HG03064 (cell line): ENCODE measurements around the gene CA9.

ENCODE experiments used
- ATAC-seq: cut with Tn5 transposase; IDR thresholded peaks from one replicate; pipeline ENCODE4 v1.9.1; 2021; ENCODE audit warnings: low read depth; ENCODE audit not compliant: unreplicated experiment

The CA9 gene

DNA sequence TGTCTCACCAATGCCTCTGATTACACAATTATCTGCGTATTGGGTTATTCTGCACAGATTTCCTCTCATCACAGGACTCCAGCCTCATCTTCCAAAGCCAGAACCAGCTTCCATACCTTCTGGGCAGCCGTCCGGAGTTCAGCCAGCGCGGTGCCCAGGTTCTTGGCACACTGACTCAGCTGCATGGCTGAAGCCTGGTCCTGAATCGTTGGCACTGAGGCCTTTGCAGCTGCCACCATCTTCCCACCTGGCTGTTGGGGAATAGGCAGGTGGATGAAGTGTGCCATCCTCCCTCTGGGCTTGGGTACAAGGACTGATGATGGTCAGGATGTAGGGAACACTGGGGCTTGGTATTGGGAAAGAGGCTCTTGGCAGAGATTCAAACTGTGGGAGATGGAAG lies 40.4 kb downstream of the CA9 start:
- no peak for ATAC-seq

DNA sequence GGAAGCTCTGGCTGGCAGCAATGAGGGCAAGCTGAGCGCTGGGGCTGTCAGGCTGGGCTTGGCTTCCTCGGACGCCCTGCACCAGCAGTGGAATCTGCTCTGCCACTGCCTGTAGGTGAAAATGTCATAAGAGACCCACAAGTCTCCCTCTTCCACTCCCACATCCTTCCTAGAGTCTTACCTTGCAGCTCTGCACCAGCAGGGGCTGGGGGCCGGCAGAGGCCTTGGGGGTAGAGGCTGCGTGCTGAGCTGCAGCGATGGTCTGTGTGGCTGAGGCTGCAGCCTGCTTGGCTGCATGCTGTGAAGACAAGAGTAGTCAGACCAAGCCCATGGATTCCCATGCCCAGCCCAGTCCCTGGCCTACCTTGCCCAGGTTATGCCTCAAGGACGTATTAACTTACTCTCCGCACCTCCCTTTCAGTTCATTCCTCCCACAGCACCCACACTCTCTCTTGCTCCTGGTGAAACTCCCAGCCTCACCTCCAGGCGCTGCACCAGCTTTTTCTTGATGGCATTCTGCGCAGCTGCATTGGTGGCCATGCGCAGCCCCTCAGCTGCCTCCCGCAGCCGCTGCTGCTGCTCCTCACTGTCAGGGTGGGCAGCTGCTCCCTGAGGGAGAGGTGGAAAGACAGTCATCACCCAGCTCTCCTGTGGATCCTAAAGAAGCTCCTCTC lies 41.0 kb downstream of the CA9 start:
- ATAC-seq = no peak

DNA sequence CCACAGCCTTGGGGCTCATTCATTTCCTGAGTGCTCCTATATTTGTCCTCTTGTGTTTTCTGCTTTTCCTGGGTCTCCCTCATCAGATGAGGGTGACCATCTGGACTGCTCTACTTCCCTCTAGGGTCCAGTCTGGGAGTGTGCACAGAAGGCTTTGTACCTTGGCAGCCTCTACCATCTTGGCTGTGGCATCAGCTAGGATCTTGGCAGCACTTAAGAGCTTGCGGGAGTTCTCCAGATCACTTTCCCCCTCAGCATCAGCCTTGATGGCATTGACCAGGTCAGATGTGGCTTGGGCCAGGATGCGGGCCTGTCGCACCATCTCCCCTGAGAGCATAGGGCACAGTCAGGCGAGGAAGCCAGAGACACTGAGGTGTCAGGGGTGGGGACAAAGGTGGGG lies 42.5 kb downstream of the CA9 start:
- no peak for ATAC-seq

DNA sequence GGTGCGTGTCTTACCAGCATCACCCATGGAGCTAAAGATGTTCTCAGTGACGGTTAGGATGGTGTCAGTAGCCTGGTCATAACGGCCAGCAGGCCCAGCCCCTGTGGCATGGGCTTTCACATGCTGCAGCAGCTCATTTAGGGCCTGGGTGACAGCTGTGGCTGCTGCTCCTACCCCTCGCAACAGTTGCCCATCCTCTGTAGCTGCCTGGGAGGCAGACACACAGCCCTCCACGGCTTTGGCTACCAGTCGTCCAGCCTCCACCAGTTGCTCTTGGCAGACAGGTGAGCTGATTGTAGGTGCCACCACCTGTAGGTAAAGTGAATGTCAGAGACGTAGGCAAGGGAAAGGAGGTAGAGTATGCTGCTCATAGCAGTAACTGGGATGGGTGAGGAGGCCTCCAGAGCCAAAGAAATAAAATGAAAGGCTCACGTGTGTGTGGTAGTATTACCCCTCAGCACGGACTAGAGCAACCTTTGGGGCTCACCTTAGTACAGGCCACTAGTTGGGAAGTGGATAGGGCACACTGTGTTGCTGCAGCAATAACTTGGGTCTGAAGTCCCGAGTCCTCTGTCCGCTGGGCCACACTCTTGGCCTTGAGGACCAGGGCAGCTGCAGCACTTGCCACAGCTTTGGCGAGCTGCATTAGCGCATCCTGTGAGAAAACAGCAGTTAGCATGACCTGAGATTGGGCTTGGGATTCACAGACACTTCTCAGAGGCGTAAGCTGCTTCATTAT lies 43.6 kb downstream of the CA9 start:
- no peak for ATAC-seq

DNA sequence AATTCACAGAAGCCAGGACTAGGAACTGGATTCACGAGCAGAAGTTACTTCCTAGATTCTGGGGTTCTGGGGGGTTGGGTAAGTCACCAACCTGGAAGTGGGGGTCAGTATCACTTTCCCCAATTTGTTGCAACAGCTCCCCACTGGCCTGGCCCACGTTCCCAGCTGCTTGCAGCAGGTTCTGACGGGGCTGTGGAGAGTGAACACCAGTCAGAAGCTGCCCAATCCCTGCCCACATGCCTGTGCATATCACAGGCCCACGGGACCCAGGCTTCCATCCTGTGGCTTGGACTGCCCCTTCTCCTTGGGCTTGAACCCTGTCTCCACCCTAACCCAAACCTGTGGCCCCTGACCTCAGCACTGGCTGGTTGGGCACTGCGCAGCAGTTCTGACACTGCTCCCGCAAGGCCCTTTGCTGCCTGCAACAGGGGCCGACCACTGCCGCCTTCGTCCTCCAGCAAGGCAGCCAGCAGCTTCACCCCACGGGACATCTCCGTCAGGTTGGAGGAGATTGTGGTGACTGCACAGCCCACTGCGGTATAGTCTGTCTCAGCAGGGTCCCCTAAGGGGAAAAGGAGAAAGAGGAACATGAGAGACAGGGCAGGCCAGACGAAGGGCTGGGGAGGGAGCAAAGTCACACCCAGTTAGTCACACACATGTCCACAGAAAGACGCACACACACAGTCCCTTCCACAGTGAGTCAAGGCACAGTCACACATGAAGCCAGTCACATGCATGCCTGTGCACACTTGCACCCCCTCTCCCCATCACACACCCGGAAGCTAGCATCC lies 45.2 kb downstream of the CA9 start:
- ATAC-seq = no peak

DNA sequence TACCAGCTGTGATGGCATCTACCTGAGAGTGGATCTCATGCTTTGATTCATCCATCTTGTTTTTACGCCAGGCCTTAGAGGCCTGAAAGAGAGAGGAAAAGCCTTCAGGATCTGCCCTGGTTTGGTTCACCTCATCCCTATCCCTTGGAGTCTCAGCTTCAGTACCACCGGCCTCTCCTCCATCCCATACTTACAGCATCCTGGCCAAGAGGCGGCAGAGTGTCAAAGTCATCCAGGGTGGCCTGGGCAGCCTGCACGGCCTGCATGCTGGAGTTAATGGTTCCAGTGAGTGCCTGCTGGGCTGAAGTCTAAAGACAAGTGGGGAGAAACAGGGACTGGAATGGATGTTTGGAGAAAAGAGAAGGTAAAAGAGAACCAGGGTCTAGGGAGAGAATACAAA lies 45.8 kb downstream of the CA9 start:
- no peak for ATAC-seq

DNA sequence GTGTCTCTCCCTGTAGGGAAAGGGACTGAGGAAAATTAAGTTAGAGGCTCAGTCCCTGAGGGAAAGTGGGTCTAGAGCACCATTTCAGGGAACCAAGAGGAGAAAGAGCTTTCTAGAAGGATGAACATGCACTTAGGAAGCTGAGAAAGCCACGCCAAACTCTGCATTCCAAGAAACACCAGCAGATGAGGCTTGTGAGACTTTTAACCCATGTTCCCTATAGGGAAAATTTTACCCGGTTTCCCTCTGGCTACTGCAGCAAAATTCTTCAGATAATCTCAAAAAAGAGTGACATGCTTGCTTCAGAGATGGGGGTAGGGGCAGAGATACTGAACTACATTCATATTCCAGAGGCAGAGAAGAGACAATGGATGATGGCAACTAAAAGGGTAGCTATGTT lies 49.7 kb downstream of the CA9 start:
- ATAC-seq = no peak

DNA sequence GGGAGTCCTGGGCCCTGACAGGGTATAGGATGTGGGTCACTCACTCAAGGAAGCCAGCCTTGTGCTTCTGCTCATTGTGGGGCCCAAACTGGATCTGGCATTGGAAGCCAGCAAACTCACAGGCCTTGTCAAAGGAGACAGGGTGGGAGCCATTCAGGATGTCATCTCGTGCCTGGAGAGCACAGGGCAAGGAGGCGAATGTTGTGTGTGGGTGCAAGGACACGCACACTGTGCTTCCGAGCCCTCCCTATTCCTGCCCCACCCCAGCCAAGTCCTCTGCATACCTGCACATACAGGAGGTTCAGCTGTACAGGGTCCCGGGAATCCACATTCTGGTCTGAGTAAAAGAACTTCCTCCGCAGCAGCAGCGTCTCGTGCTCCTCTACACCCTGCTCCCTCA lies 50.2 kb downstream of the CA9 start:
- ATAC-seq = no peak

DNA sequence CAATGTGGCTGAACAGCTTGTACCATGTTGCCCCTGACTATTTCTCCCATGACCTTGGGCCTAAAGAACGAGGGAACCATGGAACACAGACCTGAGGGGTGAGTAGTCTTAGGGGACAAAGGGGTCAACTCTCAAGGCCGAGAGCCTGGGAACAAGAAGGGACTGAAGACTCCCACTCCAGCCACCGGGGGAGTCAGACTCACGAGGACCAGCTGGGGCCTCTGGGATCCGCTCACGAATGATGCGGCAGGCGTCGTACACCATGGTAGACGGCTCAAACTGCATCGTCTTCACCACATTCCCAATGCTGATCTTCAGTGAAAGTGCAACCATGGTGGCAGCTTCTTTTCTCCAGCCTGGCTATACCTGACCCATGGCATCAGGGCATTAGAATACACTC lies 51.6 kb downstream of the CA9 start:
- no peak for ATAC-seq

DNA sequence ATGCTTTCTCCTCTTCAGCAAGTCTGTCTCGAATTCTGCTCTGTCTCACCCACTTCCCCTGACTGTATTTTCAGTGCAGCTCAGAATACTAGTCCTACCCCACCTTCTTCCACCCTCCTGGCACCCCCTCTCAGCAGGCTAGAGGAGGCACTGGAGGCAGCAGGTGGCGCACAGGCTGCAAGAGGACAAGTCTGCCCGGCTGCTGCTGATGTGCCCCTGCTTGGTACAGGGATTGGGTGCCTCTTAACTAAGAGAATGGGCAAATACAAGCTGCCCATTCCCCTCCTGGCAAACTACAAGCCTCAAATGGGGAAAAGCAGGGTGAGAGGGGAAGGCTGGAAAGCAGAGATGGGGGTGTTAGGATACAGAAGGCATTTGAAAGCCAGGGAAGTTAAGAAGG lies 53.2 kb downstream of the CA9 start:
- ATAC-seq = no peak

DNA sequence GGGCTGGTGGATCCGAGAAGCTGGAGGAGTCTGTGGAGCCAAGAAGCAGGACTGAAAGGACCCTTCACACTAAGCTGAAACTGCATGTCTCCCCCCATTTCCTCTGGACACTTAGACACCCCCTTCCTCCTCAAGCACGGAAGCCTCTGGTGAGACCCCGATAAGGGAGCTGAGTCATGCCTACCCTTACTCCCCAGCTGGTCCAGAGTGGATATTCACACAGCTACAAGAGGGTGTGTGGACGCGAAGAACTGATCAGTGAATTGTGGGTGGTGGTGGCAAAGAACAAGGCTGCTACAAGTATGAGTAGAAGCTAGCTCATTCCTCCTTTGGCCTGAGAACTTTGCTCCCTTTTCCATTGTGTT lies 53.9 kb downstream of the CA9 start:
- ATAC-seq = no peak

DNA sequence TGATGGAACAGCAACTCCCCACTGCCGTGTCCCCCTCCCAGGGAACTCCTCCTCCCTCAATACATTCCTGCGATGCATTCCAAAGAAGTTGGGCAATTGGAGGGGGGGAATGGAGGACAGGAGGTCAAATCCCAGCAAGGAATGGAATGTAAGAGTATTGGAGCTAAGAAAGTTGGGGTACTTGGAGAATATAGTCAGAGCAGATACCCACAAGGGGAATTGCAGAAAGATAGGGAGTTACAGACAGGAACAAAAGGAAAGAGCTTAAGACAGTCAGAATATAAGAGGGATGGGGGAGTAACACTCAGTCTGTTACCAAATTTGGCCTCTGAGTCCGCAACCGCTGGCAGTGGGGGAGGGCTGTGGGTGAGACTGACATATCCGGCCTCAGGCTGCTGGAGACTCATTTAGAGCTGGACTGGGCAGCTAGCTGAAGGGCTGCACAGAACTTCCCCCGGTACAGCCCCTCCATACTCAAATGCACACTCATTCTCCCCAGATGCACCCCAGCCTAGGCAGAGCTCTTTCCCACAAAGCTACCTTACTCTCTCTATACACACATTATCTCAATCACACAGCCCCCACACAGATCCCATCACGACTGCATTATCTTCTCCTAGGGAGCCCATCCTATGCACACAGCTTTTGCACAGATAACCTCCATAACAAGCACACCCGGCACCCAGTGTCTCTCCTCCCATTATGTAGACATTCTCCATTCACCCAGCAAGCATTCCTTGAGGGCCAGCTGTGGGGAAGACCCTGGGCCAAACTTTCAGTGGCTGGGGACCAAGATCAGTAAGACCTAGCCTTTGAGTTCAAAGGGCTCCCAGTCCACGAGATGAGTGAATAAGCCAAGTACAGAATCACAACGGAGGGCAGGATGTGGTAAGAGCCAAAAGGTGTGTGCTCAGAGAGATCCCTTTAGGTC lies 54.6 kb downstream of the CA9 start:
- no peak for ATAC-seq

DNA sequence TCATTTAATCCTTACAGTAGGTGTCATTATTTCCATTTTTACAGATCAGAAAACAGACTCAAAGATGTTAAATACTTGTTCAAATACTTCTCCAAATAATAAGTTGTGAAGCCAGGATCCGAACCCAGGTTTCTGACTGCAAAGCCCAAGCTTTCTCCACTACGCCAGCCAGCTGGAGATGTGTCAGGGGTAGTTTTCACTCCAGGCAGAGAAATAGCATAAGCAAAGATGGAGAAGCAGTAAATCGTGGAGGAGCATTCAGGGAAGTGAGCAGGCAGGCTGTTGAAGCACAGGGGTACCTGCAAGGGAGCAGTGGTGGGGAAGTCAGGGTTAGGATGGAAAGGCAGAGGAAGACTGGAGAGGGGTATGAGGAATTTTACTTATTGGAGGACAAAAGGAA lies 55.4 kb downstream of the CA9 start:
- no peak for ATAC-seq

DNA sequence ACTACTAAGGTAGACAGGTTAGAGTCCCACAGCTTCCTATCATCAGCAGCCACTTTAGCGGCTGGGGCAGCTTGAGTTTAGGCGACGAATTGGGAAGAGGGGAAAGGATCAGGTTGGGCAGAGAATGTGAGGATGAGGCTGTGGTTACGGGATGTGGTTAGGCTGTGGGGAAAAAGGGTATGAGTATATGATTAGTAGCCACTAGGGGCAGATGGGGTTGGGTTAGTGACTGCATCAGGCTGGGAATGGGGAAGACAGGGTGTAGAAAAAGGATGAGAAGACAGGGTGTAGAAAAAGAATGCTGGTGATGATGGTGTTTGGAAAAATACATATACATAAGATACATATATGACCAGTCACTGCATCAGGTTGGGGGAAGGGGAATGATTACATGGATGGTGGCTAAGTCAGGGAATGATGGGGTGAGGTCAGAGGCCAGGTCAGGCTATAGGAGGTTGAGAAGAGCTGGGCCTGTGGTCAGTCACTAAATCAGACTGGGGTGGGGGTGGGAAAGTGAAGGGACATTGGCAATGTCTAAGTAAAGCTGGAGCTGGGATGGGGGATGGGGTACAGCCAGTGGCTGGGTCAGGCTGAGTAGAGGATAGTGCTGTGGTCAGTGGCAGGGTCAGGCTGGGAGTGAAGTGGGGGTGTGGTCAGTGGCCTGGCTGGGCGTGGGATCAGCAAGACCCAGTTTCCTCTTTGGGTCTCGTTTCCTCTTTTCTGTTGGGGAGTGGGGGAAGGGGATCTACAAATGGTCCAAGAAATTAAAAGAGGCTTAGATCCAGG lies 56.2 kb downstream of the CA9 start:
- ATAC-seq = no peak

DNA sequence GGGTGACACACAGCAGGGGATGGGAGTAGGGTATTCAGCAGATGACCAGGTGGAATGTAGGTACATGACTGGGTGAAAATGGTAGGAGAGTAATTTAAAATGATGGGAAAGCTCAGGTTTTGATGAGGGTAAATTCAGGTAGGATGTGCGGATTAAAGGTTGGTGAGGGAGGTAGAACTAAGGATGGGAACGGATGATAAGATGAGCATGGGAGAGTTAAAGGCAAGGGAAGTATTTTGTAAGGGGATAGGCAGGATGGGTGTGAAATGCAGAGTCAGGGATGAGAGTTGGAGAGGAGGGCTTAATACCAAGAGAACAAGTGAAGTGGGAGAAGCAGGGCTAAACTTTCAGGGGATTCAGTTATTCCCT lies 56.7 kb downstream of the CA9 start:
- ATAC-seq = no peak
